ENCODE measurements around the gene ARHGEF1. TPM values are rescaled to one million over a fixed set of nuclear protein-coding genes. Genes with fewer than 3 reads are reported as not detected.

Gene ARHGEF1
- total RNA-seq, 1 donor from 2014 or later, result 37.9 TPM

GRCh38 chr19:41877916-41878905 is 4.8 kb upstream of the ARHGEF1 start:
- intact Hi-C loops (cut with DNase I), result no loop called here
- DNase-seq (ENCODE audit: low spot score), result no peak

- no peak for DNase-seq (ENCODE audit: low spot score)
- intact Hi-C loops (cut with DNase I), result no loop called here
Measured at GRCh38 chr19:41879080-41879479, 3.9 kb upstream of the ARHGEF1 start.

GRCh38 chr19:41879670-41880328 is 3.2 kb upstream of the ARHGEF1 start:
- intact Hi-C loops (cut with DNase I), result loop anchor here (5.0 kb wide), 1 partner anchor 78 kb away; the partner anchor contains the start of gene RABAC1
- no peak for DNase-seq (ENCODE audit: low spot score)

GRCh38 chr19:41880329-41880708 is 2.7 kb upstream of the ARHGEF1 start:
- intact Hi-C loops (cut with DNase I), result loop anchor here (5.0 kb wide), 1 partner anchor 77 kb away; the partner anchor contains the start of gene RABAC1
- no peak for DNase-seq (ENCODE audit: low spot score)

- no peak for DNase-seq (ENCODE audit: low spot score)
- intact Hi-C loops (cut with DNase I), result loop anchor here (5.0 kb wide), 1 partner anchor 74 kb away; the partner anchor contains the start of gene RABAC1
Measured at GRCh38 chr19:41883463-41883820, 458 bp downstream of the ARHGEF1 start.

GRCh38 chr19:41883821-41884733 is 1.1 kb downstream of the ARHGEF1 start:
- DNase-seq (ENCODE audit: low spot score), result peak; percentile 96
- intact Hi-C loops (cut with DNase I), result loop anchor here (2.0 to 5.0 kb wide), 2 partner anchors 23 to 73 kb away; partner anchors contain the start of genes RABAC1 and RPS19

- intact Hi-C loops (cut with DNase I), result no loop called here
- no peak for DNase-seq (ENCODE audit: low spot score)
Measured at GRCh38 chr19:41886761-41887710, 4.1 kb downstream of the ARHGEF1 start.

GRCh38 chr19:41887711-41888382 is 4.9 kb downstream of the ARHGEF1 start:
- DNase-seq (ENCODE audit: low spot score), result no peak
- intact Hi-C loops (cut with DNase I), result no loop called here

- intact Hi-C loops (cut with DNase I), result no loop called here
- DNase-seq (ENCODE audit: low spot score), result no peak
Measured at GRCh38 chr19:41888926-41889325, 5.9 kb downstream of the ARHGEF1 start.

- intact Hi-C loops (cut with DNase I), result no loop called here
- no peak for DNase-seq (ENCODE audit: low spot score)
Measured at GRCh38 chr19:41889896-41890295, 6.9 kb downstream of the ARHGEF1 start.

- DNase-seq (ENCODE audit: low spot score), result no peak
- intact Hi-C loops (cut with DNase I), result no loop called here
Measured at GRCh38 chr19:41890936-41891335, 8.0 kb downstream of the ARHGEF1 start.

GRCh38 chr19:41892173-41892902 is 9.4 kb downstream of the ARHGEF1 start:
- DNase-seq (ENCODE audit: low spot score), result no peak
- intact Hi-C loops (cut with DNase I), result no loop called here

GRCh38 chr19:41893899-41894298 is 10.9 kb downstream of the ARHGEF1 start:
- intact Hi-C loops (cut with DNase I), result no loop called here
- no peak for DNase-seq (ENCODE audit: low spot score)

- intact Hi-C loops (cut with DNase I), result no loop called here
- no peak for DNase-seq (ENCODE audit: low spot score)
Measured at GRCh38 chr19:41894350-41894749, 11.4 kb downstream of the ARHGEF1 start.

GRCh38 chr19:41895745-41896580 is 13.0 kb downstream of the ARHGEF1 start:
- no peak for DNase-seq (ENCODE audit: low spot score)
- intact Hi-C loops (cut with DNase I), result no loop called here

- DNase-seq (ENCODE audit: low spot score), result no peak
- intact Hi-C loops (cut with DNase I), result no loop called here
Measured at GRCh38 chr19:41896581-41896942, 13.6 kb downstream of the ARHGEF1 start.
